ENCODE measurements around the gene LY6G5B. TPM values are rescaled to one million over a fixed set of nuclear protein-coding genes. Genes with fewer than 3 reads are reported as not detected.
"Not testable (repeated sequence)": the region's sequence is repeated elsewhere in the genome, so short reads cannot be mapped to it uniquely, and the experiment has no call there.

LY6G5B gene
- total and polyA plus RNA-seq, 4 experiments from 2014 or later = 0.98 to 39.8 (median 39.3) TPM; not detected in 1

DNA sequence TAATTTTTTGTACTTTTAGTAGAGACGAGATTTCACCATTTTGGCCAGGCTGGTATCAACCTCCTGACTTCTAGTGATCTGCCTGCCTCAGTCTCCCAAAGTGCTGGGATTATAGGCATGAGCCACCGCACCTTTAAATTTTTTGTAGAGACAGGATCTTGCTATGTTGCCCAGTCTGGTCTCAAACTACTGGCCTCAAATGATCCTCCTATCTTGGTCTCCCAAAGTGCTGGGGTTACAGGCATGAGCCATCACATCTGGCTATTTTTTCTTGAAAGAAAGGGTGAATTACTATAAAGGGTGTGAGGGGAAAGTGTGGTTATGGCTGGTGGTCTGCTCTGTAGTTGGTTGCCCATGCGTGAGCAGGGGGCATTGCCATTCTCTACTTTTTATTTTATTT is 38.4 kb downstream of the LY6G5B start:
- intact Hi-C loops (cut with micrococcal nuclease) = no loop called here

GRCh38 chr6:31709157-31709556 is 39.4 kb downstream of the LY6G5B start:
- H3K27me3 Mint-ChIP-seq; POLR2A ChIA-PET (ENCODE audit: partially characterized antibody); H3K9me3 ChIP-seq (ENCODE audit: control insufficient read depth in 1 of 2, low read length in 2 of 2); H3K36me3 Mint-ChIP-seq; intact Hi-C loops (cut with micrococcal nuclease); H3K27ac Mint-ChIP-seq; H3K36me3 ChIP-seq (ENCODE audit: insufficient read depth, low read length); H3K4me3 Mint-ChIP-seq; DNase-seq; H3K4me3 ChIP-seq (ENCODE audit: low read length in 2 of 2); H3K27ac ChIP-seq (ENCODE audit: low read depth, low read length); H3K27me3 ChIP-seq (ENCODE audit: insufficient read depth, low read length); H3K9me3 Mint-ChIP-seq: not testable (repeated sequence)
- CTCF ChIA-PET (ENCODE audit: partially characterized antibody) = interaction anchor here (0.6 to 0.8 kb wide), 2 partner anchors 60 to 435 kb away, joined by 3 to 4 read pairs; no protein-coding TSS in a partner anchor
- peaks cover 5 to 16% (median 11%) of the 10 kb centered on the region in 4 donors for H3K4me1 Mint-ChIP-seq
- peaks cover 11% of the 10 kb centered on the region for H3K4me1 ChIP-seq (ENCODE audit: insufficient read depth, low read length)

More for the DNA sequence above, 38.4 kb downstream of the LY6G5B start:
- POLR2A ChIA-PET (ENCODE audit: partially characterized antibody) = no interaction called here
- H3K27ac ChIP-seq (ENCODE audit: low read depth, low read length) = no peak overlapping the region
- H3K4me1 Mint-ChIP-seq = peaks cover 7 to 23% (median 18%) of the 10 kb centered on the region in 4 donors
- no peaks in the 10 kb centered on the region for H3K9me3 Mint-ChIP-seq
- H3K4me3 ChIP-seq (ENCODE audit: low read length in 2 of 2) = no peak overlapping the region
- H3K27me3 ChIP-seq (ENCODE audit: insufficient read depth, low read length) = no peaks in the 10 kb centered on the region
- no peaks in the 10 kb centered on the region for H3K9me3 ChIP-seq (ENCODE audit: control insufficient read depth in 1 of 2, low read length in 2 of 2)
- DNase-seq = no peak
- CTCF ChIA-PET (ENCODE audit: partially characterized antibody) = interaction anchor here (0.6 to 0.7 kb wide), 2 partner anchors 104 to 436 kb away, joined by 3 to 4 read pairs; no protein-coding TSS in a partner anchor
- no peak overlapping the region for H3K27ac Mint-ChIP-seq
- H3K27me3 Mint-ChIP-seq = peaks cover 0 to 1% of the 10 kb centered on the region in 2 donors
- H3K4me3 Mint-ChIP-seq = no peak overlapping the region
- peaks cover 0 to 2% of the 10 kb centered on the region in 2 donors for H3K36me3 Mint-ChIP-seq
- no peaks in the 10 kb centered on the region for H3K36me3 ChIP-seq (ENCODE audit: insufficient read depth, low read length)
- H3K4me1 ChIP-seq (ENCODE audit: insufficient read depth, low read length) = peaks cover 19% of the 10 kb centered on the region

DNA sequence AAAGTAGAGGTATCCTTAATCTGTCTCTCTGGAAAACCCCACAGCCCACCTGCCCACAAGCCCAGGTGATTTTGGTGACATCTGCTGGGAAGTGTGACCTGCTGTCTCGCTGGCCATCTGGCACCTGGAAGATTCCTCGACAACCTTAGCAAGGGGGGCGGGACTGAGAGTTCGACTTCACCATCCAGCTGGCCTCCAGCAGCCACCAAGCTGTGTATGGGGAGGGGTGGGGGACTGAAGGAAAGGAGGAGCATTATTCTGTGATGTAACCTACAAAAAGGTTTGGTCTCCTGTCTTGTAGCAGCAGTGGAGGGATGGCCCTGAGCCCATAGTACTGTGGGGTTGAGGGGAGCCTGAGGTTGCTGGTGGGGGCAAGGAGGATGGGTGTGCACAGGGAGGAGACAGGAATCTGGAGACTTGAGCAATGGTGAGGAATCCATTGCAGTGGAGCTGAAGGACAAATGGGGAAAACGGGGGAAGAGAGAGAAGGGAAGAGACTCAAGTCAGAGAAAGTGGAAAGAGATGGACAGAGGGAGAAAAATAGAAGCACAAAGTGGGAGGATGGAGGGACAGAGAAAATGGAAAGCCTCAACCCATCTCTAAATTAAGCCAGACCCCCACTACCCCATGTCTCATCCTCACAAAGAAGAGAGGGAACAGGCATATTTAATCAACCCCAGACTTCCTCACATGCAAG is 40.9 kb downstream of the LY6G5B start:
- Mint-ChIP-seq H3K4me3 (peak overlapping the region in 1 of 8 donors; percentile 9), H3K36me3 (no peaks in the 10 kb centered on the region), H3K9me3 (no peaks in the 10 kb centered on the region), H3K27me3 (peaks cover 0 to 1% of the 10 kb centered on the region in 2 donors), H3K27ac (no peak overlapping the region), H3K4me1 (peaks cover 5 to 16% (median 12%) of the 10 kb centered on the region in 4 donors)
- no peak for DNase-seq
- intact Hi-C loops (cut with micrococcal nuclease) = no loop called here
- H3K4me3 ChIP-seq (ENCODE audit: low read length in 2 of 2) = no peak overlapping the region
- POLR2A ChIA-PET (ENCODE audit: partially characterized antibody) = interaction anchor here (1.6 kb wide), 1 partner anchor 8 kb away, joined by 9 read pairs; the partner anchor contains the start of gene ABHD16A
- H3K27me3 ChIP-seq (ENCODE audit: insufficient read depth, low read length) = no peaks in the 10 kb centered on the region
- no peaks in the 10 kb centered on the region for H3K36me3 ChIP-seq (ENCODE audit: insufficient read depth, low read length)
- peaks cover 11% of the 10 kb centered on the region for H3K4me1 ChIP-seq (ENCODE audit: insufficient read depth, low read length)
- H3K9me3 ChIP-seq (ENCODE audit: control insufficient read depth in 1 of 2, low read length in 2 of 2) = no peaks in the 10 kb centered on the region
- H3K27ac ChIP-seq (ENCODE audit: low read depth, low read length) = no peak overlapping the region
- CTCF ChIA-PET (ENCODE audit: partially characterized antibody) = interaction anchor here (1.1 kb wide), 1 partner anchor 101 kb away, joined by 3 read pairs; no protein-coding TSS in a partner anchor

DNA sequence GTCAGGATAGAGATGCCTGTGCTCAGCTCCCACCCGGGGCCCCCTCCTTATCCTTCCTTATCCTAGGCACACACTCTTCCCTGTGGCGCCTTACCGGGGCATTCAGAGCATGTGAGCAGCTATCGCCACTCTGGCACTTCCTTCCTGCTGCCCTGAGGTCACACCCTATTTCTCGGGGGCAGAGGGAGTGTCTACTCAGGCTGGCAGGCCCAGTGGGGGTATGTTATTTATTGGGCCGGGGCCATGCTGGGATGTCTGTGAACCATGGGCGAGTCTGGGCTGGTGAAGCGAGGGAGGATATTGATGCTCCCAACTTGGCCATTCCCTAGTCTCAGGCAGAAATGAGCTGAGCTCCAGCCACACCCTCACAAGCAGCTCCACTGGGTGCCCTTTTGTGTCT is 41.5 kb downstream of the LY6G5B start:
- H3K27me3 Mint-ChIP-seq = peaks cover 0 to 1% of the 10 kb centered on the region in 2 donors
- H3K4me1 ChIP-seq (ENCODE audit: insufficient read depth, low read length) = peaks cover 11% of the 10 kb centered on the region
- intact Hi-C loops (cut with micrococcal nuclease) = no loop called here
- no peaks in the 10 kb centered on the region for H3K36me3 Mint-ChIP-seq
- DNase-seq = no peak
- H3K9me3 ChIP-seq (ENCODE audit: control insufficient read depth in 1 of 2, low read length in 2 of 2) = no peaks in the 10 kb centered on the region
- ChIA-PET POLR2A (ENCODE audit: partially characterized antibody) (interaction anchor here (1.6 kb wide), 1 partner anchor 8 kb away, joined by 9 read pairs; the partner anchor contains the start of gene ABHD16A), CTCF (ENCODE audit: partially characterized antibody) (interaction anchor here (1.1 to 2.2 kb wide), 2 partner anchors 101 to 119 kb away, joined by 3 to 9 read pairs; no protein-coding TSS in a partner anchor)
- peak overlapping the region in 1 of 7 donors; percentile 36 for H3K27ac Mint-ChIP-seq
- H3K9me3 Mint-ChIP-seq = no peaks in the 10 kb centered on the region
- peaks cover 5 to 16% (median 12%) of the 10 kb centered on the region in 4 donors for H3K4me1 Mint-ChIP-seq
- no peak overlapping the region for H3K4me3 ChIP-seq (ENCODE audit: low read length in 2 of 2)
- H3K4me3 Mint-ChIP-seq = no peak overlapping the region
- H3K27ac ChIP-seq (ENCODE audit: low read depth, low read length) = no peak overlapping the region
- H3K27me3 ChIP-seq (ENCODE audit: insufficient read depth, low read length) = no peaks in the 10 kb centered on the region
- H3K36me3 ChIP-seq (ENCODE audit: insufficient read depth, low read length) = no peaks in the 10 kb centered on the region

GRCh38 chr6:31712296-31712695 is 42.5 kb downstream of the LY6G5B start:
- ChIA-PET POLR2A (ENCODE audit: partially characterized antibody) (interaction anchor here (0.8 to 1.6 kb wide), 3 partner anchors 9 to 118 kb away, joined by 3 to 9 read pairs (median 6); partner anchors contain the start of gene ABHD16A), CTCF (ENCODE audit: partially characterized antibody) (interaction anchor here (2.2 kb wide), 1 partner anchor 118 kb away, joined by 9 read pairs; no protein-coding TSS in a partner anchor)
- H3K36me3 Mint-ChIP-seq = no peaks in the 10 kb centered on the region
- peak overlapping the region in 1 of 7 donors; percentile 15 for H3K27ac Mint-ChIP-seq
- H3K4me3 Mint-ChIP-seq = no peak overlapping the region
- Histone ChIP-seq H3K36me3 (ENCODE audit: insufficient read depth, low read length) (no peaks in the 10 kb centered on the region), H3K4me3 (ENCODE audit: low read length in 2 of 2) (no peak overlapping the region), H3K27ac (ENCODE audit: low read depth, low read length) (no peak overlapping the region), H3K4me1 (ENCODE audit: insufficient read depth, low read length) (peaks cover 11% of the 10 kb centered on the region), H3K9me3 (ENCODE audit: control insufficient read depth in 1 of 2, low read length in 2 of 2) (no peaks in the 10 kb centered on the region), H3K27me3 (ENCODE audit: insufficient read depth, low read length) (no peaks in the 10 kb centered on the region)
- H3K4me1 Mint-ChIP-seq = peaks cover 5 to 16% (median 12%) of the 10 kb centered on the region in 4 donors
- H3K9me3 Mint-ChIP-seq = no peaks in the 10 kb centered on the region
- peaks cover 0 to 1% of the 10 kb centered on the region in 2 donors for H3K27me3 Mint-ChIP-seq
- no peak for DNase-seq
- intact Hi-C loops (cut with micrococcal nuclease) = no loop called here

DNA sequence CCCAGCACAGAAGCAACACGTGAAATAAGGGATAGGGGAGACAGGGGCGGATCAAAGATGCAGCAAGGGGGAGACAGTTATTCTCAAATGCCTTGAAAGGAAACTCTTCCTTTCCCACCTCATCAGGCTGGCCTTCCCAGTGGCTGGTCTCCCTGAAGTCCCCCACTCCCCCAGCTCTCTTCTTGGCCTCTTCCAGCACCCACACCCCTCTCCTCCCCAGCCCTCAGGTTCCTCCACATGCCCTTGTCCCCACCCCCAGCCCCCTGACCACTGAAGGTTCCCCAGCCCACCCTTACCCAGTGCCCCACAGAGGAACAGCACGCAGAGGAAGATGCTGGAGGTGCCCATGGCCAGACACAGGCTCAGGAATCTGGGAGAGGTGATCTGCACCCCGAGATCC is 43.7 kb downstream of the LY6G5B start:
- peaks cover 11% of the 10 kb centered on the region for H3K4me1 ChIP-seq (ENCODE audit: insufficient read depth, low read length)
- H3K27me3 ChIP-seq (ENCODE audit: insufficient read depth, low read length) = no peaks in the 10 kb centered on the region
- ChIA-PET POLR2A (ENCODE audit: partially characterized antibody) (interaction anchor here (0.8 kb wide), 1 partner anchor 10 kb away, joined by 3 read pairs; the partner anchor contains the start of gene ABHD16A), CTCF (ENCODE audit: partially characterized antibody) (interaction anchor here (1.3 kb wide), 1 partner anchor 10 kb away, joined by 3 read pairs; the partner anchor contains the start of gene MPIG6B)
- Mint-ChIP-seq H3K27me3 (peaks cover 0 to 1% of the 10 kb centered on the region in 2 donors), H3K4me1 (peaks cover 5 to 16% (median 12%) of the 10 kb centered on the region in 4 donors), H3K4me3 (no peak overlapping the region), H3K36me3 (no peaks in the 10 kb centered on the region), H3K9me3 (no peaks in the 10 kb centered on the region), H3K27ac (no peak overlapping the region)
- intact Hi-C loops (cut with micrococcal nuclease) = no loop called here
- DNase-seq = no peak
- no peaks in the 10 kb centered on the region for H3K36me3 ChIP-seq (ENCODE audit: insufficient read depth, low read length)
- no peak overlapping the region for H3K4me3 ChIP-seq (ENCODE audit: low read length in 2 of 2)
- no peaks in the 10 kb centered on the region for H3K9me3 ChIP-seq (ENCODE audit: control insufficient read depth in 1 of 2, low read length in 2 of 2)
- no peak overlapping the region for H3K27ac ChIP-seq (ENCODE audit: low read depth, low read length)

DNA sequence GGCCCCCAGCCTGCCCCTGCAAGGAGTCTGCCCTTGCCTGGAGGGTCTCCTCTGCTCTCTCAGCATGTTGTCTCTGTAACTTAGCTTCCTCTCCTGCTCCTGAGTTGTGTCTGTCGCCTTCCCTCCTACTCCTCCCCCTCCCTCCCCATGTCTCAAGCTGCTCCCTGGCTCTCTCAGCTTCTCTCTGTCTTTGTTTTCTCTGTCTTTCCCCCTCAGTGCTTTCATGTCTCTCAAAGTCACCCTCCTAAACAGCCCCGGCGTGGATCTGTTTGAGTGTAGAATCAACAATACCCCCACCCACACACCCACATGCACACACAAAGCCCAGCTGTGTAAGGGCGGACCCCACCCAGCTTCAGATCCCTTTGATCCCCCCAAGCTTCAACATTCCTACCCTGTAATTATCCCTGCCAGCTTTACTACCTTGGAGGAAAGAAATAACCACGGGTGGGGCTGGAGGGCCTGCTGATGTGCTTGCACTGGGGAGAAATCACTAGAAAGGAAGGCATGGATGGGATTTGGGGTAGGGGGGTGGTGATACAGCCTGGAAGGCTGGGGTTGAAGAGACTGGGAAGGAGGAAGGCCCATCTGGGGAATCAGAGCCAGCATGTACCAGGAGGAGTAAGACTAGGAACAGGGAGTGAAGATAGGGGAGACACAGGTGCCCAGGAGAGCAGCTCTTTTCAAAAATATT is 44.4 kb downstream of the LY6G5B start:
- no peak overlapping the region for H3K4me3 Mint-ChIP-seq
- H3K27me3 Mint-ChIP-seq = peaks cover 0 to 1% of the 10 kb centered on the region in 2 donors
- H3K36me3 Mint-ChIP-seq = no peaks in the 10 kb centered on the region
- H3K27ac Mint-ChIP-seq = peak overlapping the region in 1 of 7 donors; percentile 2
- Histone ChIP-seq H3K4me1 (ENCODE audit: insufficient read depth, low read length) (peaks cover 11% of the 10 kb centered on the region), H3K36me3 (ENCODE audit: insufficient read depth, low read length) (no peaks in the 10 kb centered on the region), H3K9me3 (ENCODE audit: control insufficient read depth in 1 of 2, low read length in 2 of 2) (no peaks in the 10 kb centered on the region), H3K27ac (ENCODE audit: low read depth, low read length) (no peak overlapping the region), H3K27me3 (ENCODE audit: insufficient read depth, low read length) (no peaks in the 10 kb centered on the region), H3K4me3 (ENCODE audit: low read length in 2 of 2) (no peak overlapping the region)
- intact Hi-C loops (cut with micrococcal nuclease) = no loop called here
- H3K4me1 Mint-ChIP-seq = peaks cover 5 to 16% (median 12%) of the 10 kb centered on the region in 4 donors
- CTCF ChIA-PET (ENCODE audit: partially characterized antibody) = interaction anchor here (1.3 kb wide), 1 partner anchor 9 kb away, joined by 3 read pairs; the partner anchor contains the start of gene MPIG6B
- DNase-seq = no peak
- POLR2A ChIA-PET (ENCODE audit: partially characterized antibody) = interaction anchor here (1.4 kb wide), 1 partner anchor 13 kb away, joined by 4 read pairs; no protein-coding TSS in a partner anchor
- H3K9me3 Mint-ChIP-seq = no peaks in the 10 kb centered on the region
